Right lobe of liver (tissue), 6 donors: ENCODE results near the gene RSL1D1. TPM values are rescaled to one million over a fixed set of nuclear protein-coding genes. Genes with fewer than 3 reads are reported as not detected.

Experiments used
- ATAC-seq, 4 donors: fragments of 200-7000 bp; cut with Tn5 transposase; one replicate each; pipeline ENCODE4 v1.9.1; 2020; ENCODE audit warnings: mild to moderate bottlenecking in 4 of 4, moderate library complexity in 4 of 4
- DNase-seq, 3 donors: peaks; one replicate each; pipeline ENCODE4 v3.0.0-alpha.2; 2020
- H3K27ac ChIP-seq, 3 donors: fragments of 200-600 bp; one replicate each; pipeline ENCODE4 v1.8.0; 2022
- H3K27me3 ChIP-seq, 2 donors: fragments of 200-600 bp; one replicate each; pipeline ENCODE4 v1.8.0; 2022
- H3K36me3 ChIP-seq, 4 donors: fragments of 200-600 bp; sonication (generic) in 1 of 4; one replicate each; pipeline versions ENCODE4 v1.5.1 to v1.8.0; 2017 to 2022; ENCODE audit warnings: control low read depth in 1 of 4
- H3K4me1 ChIP-seq, 4 donors: fragments of 200-600 bp; sonication (generic) in 1 of 4; one replicate each; pipeline versions ENCODE4 v1.5.1 to v1.8.0; 2017 to 2022; ENCODE audit warnings: control low read depth in 1 of 4
- H3K4me3 ChIP-seq, 3 donors: fragments of 200-600 bp; one replicate each; pipeline ENCODE4 v1.8.0; 2022
- H3K9me3 ChIP-seq, 4 donors: fragments of 200-600 bp; sonication (generic) in 1 of 4; one replicate each; pipeline versions ENCODE4 v1.5.1 to v1.8.0; 2017 to 2022; ENCODE audit warnings: control low read depth in 1 of 4
- POLR2A ChIP-seq: fragments of 450-650 bp; IDR thresholded peaks from one replicate; pipeline ENCODE4 v1.6.1; 2017; ENCODE audit warnings: antibody characterized with exemption, mild to moderate bottlenecking
- WGBS: methylation state at CpG from one replicate; pipeline ENCODE4 v1.1.6; 2018; ENCODE audit warnings: low coverage, low lambda C conversion rate; ENCODE audit not compliant: insufficient coverage; ENCODE audit errors: missing lambda C conversion rate; 5-methylcytosine and 5-hydroxymethylcytosine counted together
- intact Hi-C, 2 donors: fragments of 100-400 bp; cut with DNase I; formaldehyde crosslinking; loops; one replicate each; pipeline versions ENCODE4 v1.11.2 to v1.14.1; 2022
- total RNA-seq, 6 experiments: library from RNA; depleted of rRNA in 2 of 6; stranded (reverse); fragments of >200 nt in 2 of 6; fragmentation: NEBNext Ultra II Directional in 3 of 6; extraction: Animal tissue kit (Norgen Biotek cat#: 25700) in 3 of 6; gene quantifications; one replicate each; pipeline versions ENCODE4 v1.1.0 to v1.2.4, GENCODE V29; 2016 to 2023
- TF ChIP-seq, protein P1 (sequence below), 4 donors: fragments of 200-600 bp in 3 of 4; fragments of 450-650 bp in 1 of 4; IDR thresholded peaks; one replicate each; pipeline versions ENCODE4 v1.5.1 to v1.8.0; 2016 to 2022; ENCODE audit warnings: antibody characterized with exemption in 4 of 4, mild to moderate bottlenecking in 2 of 4
- donor health status: DM: no; HTN: yes; CAD: no.
- donor health status: DM: no; HTN: no; CAD: no.
- donor health status: DM: no; HTN: no; CAD: no.
- donor health status: DM: no; HTN: yes; CAD: no.
- donor health status: DM: no; HTN: yes; CAD: no.

RSL1D1 gene
- total RNA-seq, 6 experiments from 2014 or later, result 38.1 to 77.3 (median 54.9) TPM

DNA sequence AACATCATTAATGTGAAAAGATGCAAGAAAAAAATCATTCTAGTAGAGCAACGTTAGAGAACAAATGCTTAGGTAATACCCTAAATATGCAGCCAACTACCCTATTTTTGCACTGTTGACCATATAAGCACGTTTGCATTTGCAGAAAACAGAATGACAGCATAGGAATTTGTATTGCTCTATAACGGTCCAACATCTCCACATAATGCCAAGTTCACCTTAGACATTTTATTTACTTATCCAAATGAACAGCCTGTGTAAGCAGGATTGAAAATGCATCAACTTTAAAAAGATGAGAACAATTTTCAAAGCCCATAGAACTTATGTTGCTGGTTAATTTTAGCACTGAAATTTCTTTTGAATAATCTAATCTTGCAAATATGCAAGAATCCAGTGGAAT lies 19.1 kb upstream of the RSL1D1 start:
- ATAC-seq (peak in 1 of 4 donors; percentile 26), DNase-seq (no peak)
- no peaks in the 10 kb centered on the region for H3K9me3 ChIP-seq
- H3K27ac ChIP-seq, result peak overlapping the region in 2 of 3 donors; percentile 38 to 70
- 12% methylated on average over 3 of the region's 3 CpGs for WGBS
- H3K4me1 ChIP-seq, result peaks cover 0 to 40% (median 16%) of the 10 kb centered on the region in 4 donors
- intact Hi-C loops, result no loop called here
- no peaks in the 10 kb centered on the region for H3K27me3 ChIP-seq
- no peak overlapping the region for H3K4me3 ChIP-seq
- no peak for TF ChIP-seq POLR2A
- TF ChIP-seq, protein P1, sequence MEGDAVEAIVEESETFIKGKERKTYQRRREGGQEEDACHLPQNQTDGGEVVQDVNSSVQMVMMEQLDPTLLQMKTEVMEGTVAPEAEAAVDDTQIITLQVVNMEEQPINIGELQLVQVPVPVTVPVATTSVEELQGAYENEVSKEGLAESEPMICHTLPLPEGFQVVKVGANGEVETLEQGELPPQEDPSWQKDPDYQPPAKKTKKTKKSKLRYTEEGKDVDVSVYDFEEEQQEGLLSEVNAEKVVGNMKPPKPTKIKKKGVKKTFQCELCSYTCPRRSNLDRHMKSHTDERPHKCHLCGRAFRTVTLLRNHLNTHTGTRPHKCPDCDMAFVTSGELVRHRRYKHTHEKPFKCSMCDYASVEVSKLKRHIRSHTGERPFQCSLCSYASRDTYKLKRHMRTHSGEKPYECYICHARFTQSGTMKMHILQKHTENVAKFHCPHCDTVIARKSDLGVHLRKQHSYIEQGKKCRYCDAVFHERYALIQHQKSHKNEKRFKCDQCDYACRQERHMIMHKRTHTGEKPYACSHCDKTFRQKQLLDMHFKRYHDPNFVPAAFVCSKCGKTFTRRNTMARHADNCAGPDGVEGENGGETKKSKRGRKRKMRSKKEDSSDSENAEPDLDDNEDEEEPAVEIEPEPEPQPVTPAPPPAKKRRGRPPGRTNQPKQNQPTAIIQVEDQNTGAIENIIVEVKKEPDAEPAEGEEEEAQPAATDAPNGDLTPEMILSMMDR (IDR thresholded peaks at IDR 0.05), result no peak
- peaks cover 0 to 19% (median 4%) of the 10 kb centered on the region in 4 donors for H3K36me3 ChIP-seq

- intact Hi-C loops, result no loop called here
- Histone ChIP-seq H3K9me3 (no peaks in the 10 kb centered on the region), H3K36me3 (peaks cover 0 to 14% (median 4%) of the 10 kb centered on the region in 4 donors), H3K4me3 (no peak overlapping the region), H3K27me3 (no peaks in the 10 kb centered on the region), H3K4me1 (peaks cover 0 to 43% (median 16%) of the 10 kb centered on the region in 4 donors), H3K27ac (peak overlapping the region in 2 of 3 donors; percentile 38 to 70)
- TF ChIP-seq POLR2A, result no peak
- TF ChIP-seq, protein P1 (IDR thresholded peaks at IDR 0.05), result no peak
- peak; percentile 87 to 94 (median 90) for ATAC-seq
- DNase-seq, result peak in 1 of 3 donors; percentile 77
- 53% methylated on average over 8 of the region's 8 CpGs for WGBS
Measured at GRCh38 chr16:11869353-11870228, 18.2 kb upstream of the RSL1D1 start.

DNA sequence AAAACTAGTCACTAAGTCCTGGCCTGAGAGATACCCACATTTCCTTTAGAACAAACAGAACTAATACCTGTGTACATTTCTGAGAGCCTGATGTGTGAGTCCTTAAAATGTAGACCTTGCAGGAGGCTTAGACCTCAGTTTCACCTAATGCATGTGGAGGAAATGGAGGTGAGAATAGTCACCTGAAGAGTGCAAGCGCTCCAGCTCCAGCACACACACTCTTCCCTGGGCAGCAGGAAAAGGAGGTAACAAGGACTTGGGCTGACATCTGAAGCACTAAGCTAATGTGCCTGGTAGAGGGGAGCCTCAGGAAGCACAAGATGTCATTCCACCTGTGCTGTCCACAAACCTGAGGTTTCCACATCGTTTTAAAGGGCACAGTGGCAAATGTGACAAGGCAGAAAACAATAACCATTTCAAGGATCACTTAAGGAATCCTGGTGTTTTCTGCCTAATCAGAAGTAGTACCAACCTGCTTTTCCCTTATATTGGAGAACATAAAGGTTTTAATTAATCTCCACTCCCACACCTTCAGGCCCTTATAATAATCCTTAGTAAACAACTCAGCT lies 17.2 kb upstream of the RSL1D1 start:
- no peaks in the 10 kb centered on the region for H3K27me3 ChIP-seq
- H3K9me3 ChIP-seq, result no peaks in the 10 kb centered on the region
- DNase-seq, result no peak
- intact Hi-C loops, result no loop called here
- no peak overlapping the region for H3K4me3 ChIP-seq
- WGBS, result 80% methylated on average over 2 of the region's 2 CpGs
- peak overlapping the region in 1 of 3 donors; percentile 70 for H3K27ac ChIP-seq
- H3K4me1 ChIP-seq, result peaks cover 0 to 52% (median 16%) of the 10 kb centered on the region in 4 donors
- TF ChIP-seq POLR2A, result no peak
- TF ChIP-seq, protein P1 (IDR thresholded peaks at IDR 0.05), result no peak
- no peak for ATAC-seq
- peaks cover 0 to 11% (median under 1%) of the 10 kb centered on the region in 4 donors for H3K36me3 ChIP-seq

GRCh38 chr16:11862489-11862888 lies 11.1 kb upstream of the RSL1D1 start:
- peaks cover 0 to 24% (median 4%) of the 10 kb centered on the region in 4 donors for H3K4me1 ChIP-seq
- intact Hi-C loops, result no loop called here
- no peaks in the 10 kb centered on the region for H3K36me3 ChIP-seq
- DNase-seq (no peak), ATAC-seq (no peak)
- no peak overlapping the region for H3K27ac ChIP-seq
- H3K9me3 ChIP-seq, result no peaks in the 10 kb centered on the region
- WGBS, result 89% methylated on average over 2 of the region's 2 CpGs
- no peak for TF ChIP-seq POLR2A
- TF ChIP-seq, protein P1 (IDR thresholded peaks at IDR 0.05), result no peak
- H3K4me3 ChIP-seq, result no peak overlapping the region
- H3K27me3 ChIP-seq, result no peaks in the 10 kb centered on the region
